Fibroblast of upper back skin (primary cell): ENCODE data around the gene PRKAR2A.
A peak's percentile ranks its signal among the peaks of the same experiment; 100 is the strongest.
"Not testable (repeated sequence)": the region's sequence is repeated elsewhere in the genome, so short reads cannot be mapped to it uniquely, and the experiment has no call there.

Experiments used
- DNase-seq: peaks from one replicate; pipeline ENCODE4 v3.0.0-alpha.2; 2013

PRKAR2A gene

DNA sequence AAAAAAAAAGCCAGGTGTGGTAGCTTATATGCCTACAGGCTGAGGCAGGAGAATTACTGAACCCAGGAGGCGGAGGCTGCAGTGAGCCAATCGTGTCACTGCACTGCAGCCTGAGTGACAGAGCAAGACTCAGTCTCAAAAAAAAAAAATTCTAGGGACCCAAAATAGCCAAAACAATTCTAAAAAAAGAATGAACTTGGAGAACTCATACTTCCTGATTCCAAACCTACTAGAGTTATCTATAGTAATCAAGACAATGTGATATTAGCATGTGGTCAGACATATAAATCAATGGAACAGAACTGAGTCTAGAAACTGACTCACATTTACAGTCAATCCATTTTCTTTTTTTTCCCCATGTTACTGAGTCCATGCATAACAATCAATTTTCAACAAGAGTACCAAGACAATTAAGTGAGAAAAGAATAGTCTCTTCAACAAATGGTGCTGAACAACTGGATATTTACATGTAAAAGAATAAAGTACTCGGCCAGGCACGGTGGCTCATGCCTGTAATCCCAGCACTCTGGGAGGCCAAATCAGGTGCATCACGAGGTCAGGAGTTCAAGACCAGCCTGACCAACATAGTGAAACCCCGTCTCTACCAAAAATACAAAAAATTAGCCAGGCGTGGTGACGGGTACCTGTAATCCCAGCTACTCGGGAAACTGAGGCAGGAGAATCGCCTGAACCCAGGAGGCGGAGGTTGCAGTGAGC lies 11.9 kb downstream of the PRKAR2A start:
- DNase-seq = peak; percentile 53

DNA sequence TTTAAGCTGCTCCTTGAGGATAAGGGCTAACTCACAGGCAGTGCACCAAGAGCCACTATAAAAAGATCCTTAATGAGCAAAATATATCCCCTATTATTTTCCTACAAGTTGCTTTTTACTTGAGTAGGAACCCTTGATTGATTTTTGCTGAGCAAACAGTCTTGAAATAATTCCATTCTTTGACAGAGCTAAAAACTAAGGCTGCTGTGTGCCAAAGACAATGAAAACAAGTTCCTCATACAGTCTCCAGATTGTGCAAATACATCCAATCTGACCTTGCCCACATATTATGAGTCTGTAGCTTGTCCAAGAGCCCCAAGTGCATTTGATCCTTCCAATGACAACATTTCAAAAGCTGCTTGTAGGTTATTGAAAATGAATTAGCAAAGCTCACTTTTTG lies 15.0 kb downstream of the PRKAR2A start:
- DNase-seq = no peak

DNA sequence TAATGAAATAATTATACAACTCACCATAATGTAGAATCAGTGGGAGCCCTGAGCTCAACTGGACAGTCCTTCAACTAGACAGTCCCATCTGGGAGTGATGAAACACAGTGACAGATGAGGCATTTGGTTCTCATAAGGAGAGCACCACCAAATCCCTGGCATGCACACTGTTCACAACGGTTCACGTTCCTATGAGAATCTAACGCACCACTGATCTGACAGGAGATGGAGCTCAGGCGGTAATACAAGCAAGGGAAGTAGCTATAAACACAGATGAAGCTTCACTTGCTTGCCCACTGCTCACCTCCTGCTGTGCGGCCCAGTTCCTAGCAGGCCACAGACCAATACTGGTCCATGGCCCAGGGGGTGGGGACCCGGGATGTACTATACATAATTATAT lies 17.0 kb downstream of the PRKAR2A start:
- peak; percentile 31 for DNase-seq

- DNase-seq = not testable (repeated sequence)
These were observed 18.1 kb downstream of the PRKAR2A start for GRCh38 chr3:48829525-48829924.

DNA sequence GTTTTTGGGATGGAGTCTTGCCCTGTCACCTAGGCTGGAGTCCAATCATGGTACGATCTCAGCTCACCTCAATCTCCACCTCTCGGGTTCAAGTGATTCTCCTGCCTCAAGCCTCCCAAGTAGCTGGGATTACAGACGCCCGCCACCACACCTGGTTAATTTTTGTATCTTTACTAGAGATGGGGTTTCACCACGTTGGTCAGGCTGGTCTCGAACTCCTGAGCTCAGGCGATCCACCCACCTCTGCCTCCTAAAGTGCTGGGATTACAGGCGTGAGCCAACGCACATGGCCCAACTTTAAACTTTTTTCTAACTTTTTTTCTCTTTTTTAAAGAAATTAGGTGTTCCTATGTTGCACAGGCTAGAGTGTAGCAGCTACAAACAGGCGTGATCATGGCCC lies 19.8 kb downstream of the PRKAR2A start:
- DNase-seq = not testable (repeated sequence)

GRCh38 chr3:48826451-48826850 lies 21.2 kb downstream of the PRKAR2A start:
- peak; percentile 97 for DNase-seq

DNA sequence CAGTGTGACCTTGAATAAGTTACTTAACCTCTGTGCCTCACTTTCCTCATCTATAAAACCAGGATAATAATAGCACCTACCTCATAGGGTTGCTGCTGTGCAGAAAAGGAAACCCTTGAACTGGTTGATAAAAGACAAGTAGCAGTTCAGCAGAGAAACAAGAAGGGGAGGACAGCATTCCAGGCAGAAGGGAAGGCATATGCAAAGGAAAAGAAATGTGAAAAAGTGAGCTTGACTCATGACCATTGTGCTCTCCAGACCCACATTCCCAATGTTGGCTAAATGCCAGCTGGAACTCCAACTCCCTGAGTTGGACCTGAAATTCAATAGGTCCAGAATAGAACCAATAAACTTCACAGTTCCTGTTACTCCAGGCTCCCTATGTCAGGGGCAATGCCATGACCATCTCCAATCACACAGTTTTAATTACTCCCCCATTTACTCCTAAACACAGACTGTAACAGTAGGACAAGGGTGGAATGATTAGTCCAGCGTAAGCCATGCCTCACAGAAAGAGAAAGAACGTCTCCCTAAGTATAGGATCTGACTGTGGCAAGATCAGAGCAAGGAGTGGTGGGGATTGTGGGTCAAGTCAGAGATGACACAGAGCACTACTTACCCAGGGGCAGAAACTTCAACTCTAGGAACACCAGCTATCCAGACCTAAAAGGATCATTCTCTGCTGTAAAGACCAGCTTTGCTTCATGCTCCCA lies 26.9 kb downstream of the PRKAR2A start:
- DNase-seq = peak; percentile 71

DNA sequence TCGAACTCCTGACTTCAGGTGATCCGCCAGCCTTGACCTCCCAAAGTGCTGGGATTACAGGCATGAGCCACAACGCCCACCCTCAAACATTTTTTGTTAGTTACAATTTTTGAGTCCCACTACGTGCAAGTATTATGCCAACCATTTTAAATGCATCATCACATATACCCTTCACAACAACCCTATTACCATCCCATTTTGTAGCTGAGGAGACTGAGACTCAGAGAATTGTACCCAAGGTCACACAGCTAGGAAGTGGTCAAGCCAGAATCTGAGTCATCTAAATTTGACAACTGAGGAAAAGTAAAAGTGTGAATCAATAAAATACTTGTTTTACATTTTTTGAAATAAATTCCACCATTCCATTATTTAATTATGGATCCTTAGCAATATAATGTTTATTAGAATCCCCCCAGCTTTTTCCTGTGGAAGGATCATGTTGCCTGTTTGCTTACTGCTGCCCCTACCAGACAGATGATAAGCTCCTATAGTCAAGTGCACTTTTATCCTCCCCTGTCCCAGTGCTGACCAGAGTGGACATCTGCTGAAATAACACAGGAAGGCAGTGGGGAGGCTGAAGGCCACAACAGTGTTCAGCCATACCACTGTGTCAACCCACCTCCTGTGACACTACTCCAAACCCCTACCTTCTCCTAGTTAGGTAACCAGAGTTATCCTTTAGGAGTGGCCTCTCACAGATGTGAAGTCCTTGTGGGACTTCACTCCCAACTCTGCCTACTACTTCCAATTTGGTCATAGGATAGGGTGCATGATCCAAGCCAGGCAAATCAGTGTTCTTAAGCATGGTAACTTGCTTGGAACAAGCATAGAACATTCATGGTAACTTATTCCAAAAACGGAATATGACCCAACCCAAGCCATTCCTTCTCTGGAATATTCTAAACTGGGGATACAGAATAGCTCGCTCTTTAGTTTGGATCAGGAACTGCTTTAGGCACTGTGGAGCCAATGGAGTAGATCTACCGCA lies 28.1 kb downstream of the PRKAR2A start:
- DNase-seq = no peak

DNA sequence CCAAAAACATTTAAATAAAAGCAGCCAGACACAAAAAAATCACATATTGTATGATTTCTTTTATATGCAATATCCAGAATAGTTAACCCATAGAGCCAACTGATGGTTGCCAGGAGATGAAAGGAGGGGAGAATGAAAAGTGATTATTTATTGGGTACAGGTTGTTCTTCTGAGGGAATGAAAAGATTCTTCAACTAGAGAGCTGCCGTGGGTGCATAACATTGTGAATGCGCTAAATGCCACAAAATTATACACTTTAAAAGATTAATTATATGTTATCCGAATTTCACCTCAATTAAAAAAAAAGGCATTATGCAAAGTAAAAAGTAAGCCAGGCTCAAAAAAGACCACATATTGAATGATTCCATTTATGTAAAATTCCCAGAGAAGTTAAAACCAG lies 36.1 kb downstream of the PRKAR2A start:
- DNase-seq = no peak

GRCh38 chr3:48804930-48805329 lies 42.7 kb downstream of the PRKAR2A start:
- DNase-seq = no peak

DNA sequence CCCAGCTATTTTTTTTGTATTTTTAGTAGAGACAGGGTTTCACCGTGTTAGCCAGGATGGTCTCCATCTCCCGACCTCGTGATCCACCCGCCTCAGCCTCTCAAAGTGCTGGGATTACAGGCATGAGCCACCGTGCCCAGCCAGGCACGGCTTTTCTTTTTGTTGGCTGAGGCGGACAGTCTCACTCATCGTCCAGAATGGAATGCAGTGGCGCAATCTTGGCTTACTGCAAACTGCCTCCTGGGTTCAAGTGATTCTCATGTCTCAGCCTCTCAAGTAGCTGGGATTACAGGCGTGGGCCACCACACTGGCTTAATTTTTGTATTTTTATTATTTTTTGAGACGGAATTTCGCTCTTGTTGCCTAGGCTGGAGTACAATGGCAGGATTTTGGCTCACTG lies 46.8 kb downstream of the PRKAR2A start:
- not testable (repeated sequence) for DNase-seq

DNA sequence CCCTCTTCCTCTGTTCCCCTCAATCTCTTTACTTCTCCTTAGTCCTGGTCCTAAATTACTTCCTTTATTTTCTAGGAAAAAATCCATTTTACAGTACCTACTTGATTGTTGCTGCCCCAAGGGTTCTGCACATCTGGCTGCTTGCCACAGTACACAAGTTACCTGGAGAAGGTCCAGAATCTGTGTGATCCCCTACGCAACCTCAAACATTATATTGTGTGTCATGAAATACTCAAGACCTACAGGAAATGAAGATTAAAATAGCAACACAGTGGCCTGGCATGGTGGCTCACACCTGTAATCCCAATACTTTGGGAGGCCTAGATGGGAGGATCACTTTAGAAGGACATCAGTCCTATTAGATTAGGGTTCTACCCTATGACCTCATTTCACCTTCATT lies 48.7 kb downstream of the PRKAR2A start:
- no peak for DNase-seq

- DNase-seq = no peak
These were observed 50.0 kb downstream of the PRKAR2A start for GRCh38 chr3:48797626-48798025.

- no peak for DNase-seq
These were observed 51.5 kb downstream of the PRKAR2A start for GRCh38 chr3:48795997-48796732.

DNA sequence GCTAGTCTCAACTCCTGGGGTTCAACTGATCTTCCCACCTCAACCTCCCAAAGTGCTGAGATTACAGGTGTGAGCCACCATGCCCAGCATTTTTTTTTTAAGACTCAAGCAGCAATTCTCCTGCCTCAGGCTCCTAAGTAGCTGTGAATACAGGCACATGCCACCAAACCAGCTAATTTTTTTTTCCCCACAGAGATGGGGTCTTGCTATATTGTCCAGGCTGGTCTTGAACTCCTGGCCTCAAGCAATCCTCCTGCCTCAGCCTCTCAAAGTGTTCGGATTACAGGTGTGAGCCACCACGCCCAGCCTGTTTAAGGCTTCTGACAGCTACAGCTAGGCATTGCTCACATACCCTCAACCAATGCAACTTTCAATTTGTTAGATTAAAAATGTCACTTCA lies 54.2 kb downstream of the PRKAR2A start:
- DNase-seq = not testable (repeated sequence)

GRCh38 chr3:48789665-48790064 lies 58.0 kb downstream of the PRKAR2A start:
- no peak for DNase-seq

GRCh38 chr3:48788544-48789162 lies 59.0 kb downstream of the PRKAR2A start:
- no peak for DNase-seq

DNA sequence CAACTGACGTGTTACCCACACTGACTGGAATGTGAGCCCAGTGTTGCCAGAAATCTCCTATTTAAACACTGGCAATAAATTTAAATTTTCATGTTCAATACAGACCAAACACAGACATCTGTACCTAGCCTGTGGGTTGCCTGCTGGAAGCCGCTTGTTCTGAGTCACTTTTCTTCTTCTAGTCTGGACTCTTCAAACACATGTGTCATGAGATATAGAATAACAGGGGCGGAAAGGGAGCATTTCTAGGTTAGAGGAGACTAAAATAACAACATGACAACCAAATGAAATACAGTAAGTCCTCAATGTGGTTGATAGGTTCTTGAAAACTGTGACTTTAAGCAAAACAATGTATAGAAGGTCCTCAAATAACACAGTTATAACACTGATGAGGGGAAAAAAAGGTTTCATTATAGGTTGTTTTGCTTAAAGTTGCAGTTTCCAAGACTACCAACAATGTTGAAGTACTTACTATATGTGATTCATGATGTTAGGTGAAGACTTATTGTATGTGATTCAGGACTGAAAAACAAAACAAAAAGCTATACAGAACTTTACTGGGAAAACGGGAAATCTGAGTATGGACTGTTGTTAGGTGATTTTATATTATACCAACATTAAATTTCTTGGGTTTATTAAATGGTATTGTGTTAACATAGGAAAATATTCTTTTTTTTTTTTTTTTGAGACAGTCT lies 63.1 kb downstream of the PRKAR2A start:
- DNase-seq = peak; percentile 81

DNA sequence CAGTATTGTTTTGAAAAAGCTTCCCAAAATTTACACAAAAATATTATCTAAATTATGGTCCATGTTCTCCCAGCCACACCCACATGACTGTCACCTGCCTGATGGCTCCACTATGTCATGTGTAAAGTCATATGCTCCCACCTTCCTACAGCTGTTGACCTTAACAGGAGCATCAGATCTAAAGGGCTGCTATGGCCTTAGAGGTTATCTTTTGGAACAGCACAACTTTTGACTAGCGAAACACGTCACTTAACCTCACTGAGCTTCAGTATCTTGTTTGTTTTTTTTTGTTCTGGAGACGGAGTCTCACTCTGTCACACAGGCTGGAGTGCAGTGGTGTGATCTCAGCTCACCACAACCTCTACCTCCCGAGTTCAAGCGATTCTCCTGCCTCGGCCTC lies 64.4 kb downstream of the PRKAR2A start:
- DNase-seq = no peak

DNA sequence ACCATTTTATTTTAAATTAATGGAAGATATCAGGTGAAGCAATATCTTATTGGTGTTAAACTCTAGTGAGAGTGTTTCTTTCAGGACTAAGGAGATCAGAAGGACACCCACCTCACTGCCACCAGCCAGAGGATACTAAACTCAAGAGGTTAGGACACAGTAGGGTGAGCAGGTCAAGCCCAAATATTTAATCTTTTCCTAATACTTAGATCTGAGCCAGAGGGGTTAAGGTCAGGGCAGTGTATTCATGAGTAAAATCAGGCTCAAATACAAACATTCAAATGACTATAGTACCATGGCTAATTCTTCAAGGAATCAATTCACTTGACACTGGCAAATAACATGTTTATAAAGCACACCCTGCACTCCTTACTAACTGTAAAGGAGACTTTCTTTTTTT lies 65.6 kb downstream of the PRKAR2A start:
- DNase-seq = no peak

GRCh38 chr3:48778565-48778964 lies 69.1 kb downstream of the PRKAR2A start:
- not testable (repeated sequence) for DNase-seq
